ENCODE measurements around the gene SLC35G6.
"Not testable (repeated sequence)": the region's sequence is repeated elsewhere in the genome, so short reads cannot be mapped to it uniquely, and the experiment has no call there.

The SLC35G6 gene

DNA sequence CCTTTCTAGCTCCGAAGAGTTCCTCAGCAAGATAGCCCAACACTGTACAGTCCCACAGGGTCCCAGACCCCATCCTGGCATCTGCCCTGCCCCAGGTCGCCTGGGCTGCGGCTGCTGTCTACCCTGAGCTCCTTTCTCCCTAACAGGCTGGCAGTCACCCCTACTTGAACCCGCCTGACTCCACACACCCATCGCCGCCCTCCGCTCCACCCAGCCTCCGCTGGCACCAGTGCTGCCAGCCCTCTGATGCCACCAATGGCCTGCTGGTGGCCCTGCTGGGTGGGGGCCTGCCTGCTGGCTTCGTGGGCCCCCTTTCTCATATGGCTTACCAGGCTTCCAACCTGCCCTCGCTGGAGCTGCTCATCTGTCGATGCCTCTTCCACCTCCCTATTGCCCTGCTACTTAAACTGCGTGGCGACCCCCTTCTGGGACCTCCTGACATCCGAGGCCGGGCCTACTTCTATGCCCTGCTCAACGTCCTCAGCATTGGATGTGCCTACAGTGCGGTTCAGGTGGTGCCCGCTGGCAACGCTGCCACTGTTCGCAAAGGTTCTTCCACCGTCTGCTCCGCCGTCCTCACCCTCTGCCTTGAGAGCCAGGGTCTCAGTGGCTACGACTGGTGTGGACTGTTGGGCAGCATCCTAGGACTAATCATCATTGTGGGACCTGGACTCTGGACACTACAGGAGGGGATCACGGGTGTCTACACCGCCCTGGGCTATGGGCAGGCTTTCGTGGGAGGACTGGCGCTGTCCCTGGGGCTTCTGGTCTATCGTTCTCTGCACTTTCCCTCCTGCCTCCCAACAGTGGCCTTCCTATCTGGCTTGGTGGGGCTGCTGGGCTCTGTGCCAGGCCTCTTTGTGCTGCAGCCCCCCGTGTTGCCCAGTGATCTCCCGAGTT is 846 bp downstream of the SLC35G6 start:
- not testable (repeated sequence) for H3K4me3 ChIP-seq (ENCODE audit: low read length); H3K9ac ChIP-seq (ENCODE audit: low read depth, low read length); H3K27ac ChIP-seq (ENCODE audit: low read depth, low read length); H3K27me3 ChIP-seq (ENCODE audit: insufficient read depth, low read length); H3K36me3 ChIP-seq (ENCODE audit: insufficient read depth, low read length); H3K9me3 ChIP-seq (ENCODE audit: insufficient read depth, low read depth, low read length)
- 91% methylated on average over 31 of the region's 31 CpGs for WGBS
- H3K4me1 ChIP-seq (ENCODE audit: insufficient read depth, low read length), result peaks cover 27% of the 10 kb centered on the region

DNA sequence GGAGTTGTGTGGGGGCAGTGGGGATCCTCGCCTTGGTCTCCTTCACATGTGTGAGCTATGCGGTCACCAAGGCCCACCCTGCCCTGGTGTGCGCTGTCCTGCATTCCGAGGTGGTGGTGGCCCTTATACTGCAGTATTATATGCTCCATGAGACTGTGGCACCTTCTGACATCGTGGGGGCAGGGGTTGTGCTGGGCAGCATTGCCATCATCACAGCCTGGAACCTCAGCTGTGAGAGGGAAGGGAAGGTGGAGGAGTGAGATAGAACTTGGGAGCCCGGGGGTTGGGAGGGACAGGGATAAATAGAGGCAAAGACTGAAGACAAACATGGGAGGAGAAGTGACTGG is 1.5 kb downstream of the SLC35G6 start:
- H3K9me3 ChIP-seq (ENCODE audit: insufficient read depth, low read depth, low read length); H3K36me3 ChIP-seq (ENCODE audit: insufficient read depth, low read length); H3K27me3 ChIP-seq (ENCODE audit: insufficient read depth, low read length): not testable (repeated sequence)
- WGBS, result 82% methylated on average over 6 of the region's 6 CpGs
- Histone ChIP-seq H3K4me1 (ENCODE audit: insufficient read depth, low read length) (peaks cover 21% of the 10 kb centered on the region; the same call in 1 of the 2 replicates), H3K4me3 (ENCODE audit: low read length) (peak overlapping the region; percentile 72), H3K27ac (ENCODE audit: low read depth, low read length) (peak overlapping the region; percentile 98; the same call in 1 of the 2 replicates), H3K9ac (ENCODE audit: low read depth, low read length) (peak overlapping the region; percentile 97; the same call in 1 of the 2 replicates)

DNA sequence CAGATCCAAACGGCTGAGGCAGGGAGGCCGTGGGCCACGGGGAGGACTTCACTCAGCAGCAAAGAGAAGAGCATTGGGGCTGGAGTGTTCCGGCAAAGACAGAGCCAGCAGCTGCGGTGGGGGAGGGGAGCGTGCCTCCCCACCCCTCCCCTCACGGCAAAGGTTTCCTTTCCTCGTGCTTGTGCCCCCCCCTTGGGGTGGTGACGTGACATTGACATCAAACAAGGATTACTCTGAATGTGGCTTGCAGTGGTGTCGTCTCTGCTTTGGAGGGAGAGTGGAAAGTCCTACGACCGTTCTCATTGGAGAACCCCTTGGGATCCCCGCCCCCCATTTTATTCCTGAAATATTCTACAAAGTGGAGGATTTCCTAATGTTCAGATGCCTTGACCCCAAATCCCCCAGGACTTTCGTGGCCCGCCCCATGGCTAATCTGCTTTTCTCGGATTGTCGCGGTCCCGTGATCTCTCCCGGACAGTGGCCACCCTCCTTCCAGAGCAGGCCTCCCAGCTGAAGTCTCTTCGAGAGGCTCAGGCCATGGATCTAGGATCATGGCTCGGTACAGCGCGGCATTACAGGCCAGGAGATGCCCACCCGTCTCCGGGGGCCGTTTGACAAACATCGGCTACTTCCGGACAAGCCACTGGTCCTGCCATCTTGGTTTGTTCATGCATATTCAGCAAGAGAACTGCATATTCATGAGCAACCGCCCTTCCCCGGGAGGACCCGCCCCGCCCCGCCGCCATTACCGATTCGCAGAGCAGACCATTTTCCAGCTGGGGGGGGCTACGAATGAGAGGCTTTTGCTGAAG is 2.2 kb downstream of the SLC35G6 start:
- peak overlapping the region; percentile 72 for H3K4me3 ChIP-seq (ENCODE audit: low read length)
- H3K27ac ChIP-seq (ENCODE audit: low read depth, low read length), result peak overlapping the region; percentile 98
- no peaks in the 10 kb centered on the region for H3K9me3 ChIP-seq (ENCODE audit: insufficient read depth, low read depth, low read length)
- H3K36me3 ChIP-seq (ENCODE audit: insufficient read depth, low read length), result no peaks in the 10 kb centered on the region; the same call in 1 of the 2 replicates
- 3% methylated on average over 32 of the region's 38 CpGs for WGBS
- peaks cover 14% of the 10 kb centered on the region; the same call in 1 of the 2 replicates for H3K4me1 ChIP-seq (ENCODE audit: insufficient read depth, low read length)
- H3K9ac ChIP-seq (ENCODE audit: low read depth, low read length), result peak overlapping the region; percentile 97
- H3K27me3 ChIP-seq (ENCODE audit: insufficient read depth, low read length), result no peaks in the 10 kb centered on the region

DNA sequence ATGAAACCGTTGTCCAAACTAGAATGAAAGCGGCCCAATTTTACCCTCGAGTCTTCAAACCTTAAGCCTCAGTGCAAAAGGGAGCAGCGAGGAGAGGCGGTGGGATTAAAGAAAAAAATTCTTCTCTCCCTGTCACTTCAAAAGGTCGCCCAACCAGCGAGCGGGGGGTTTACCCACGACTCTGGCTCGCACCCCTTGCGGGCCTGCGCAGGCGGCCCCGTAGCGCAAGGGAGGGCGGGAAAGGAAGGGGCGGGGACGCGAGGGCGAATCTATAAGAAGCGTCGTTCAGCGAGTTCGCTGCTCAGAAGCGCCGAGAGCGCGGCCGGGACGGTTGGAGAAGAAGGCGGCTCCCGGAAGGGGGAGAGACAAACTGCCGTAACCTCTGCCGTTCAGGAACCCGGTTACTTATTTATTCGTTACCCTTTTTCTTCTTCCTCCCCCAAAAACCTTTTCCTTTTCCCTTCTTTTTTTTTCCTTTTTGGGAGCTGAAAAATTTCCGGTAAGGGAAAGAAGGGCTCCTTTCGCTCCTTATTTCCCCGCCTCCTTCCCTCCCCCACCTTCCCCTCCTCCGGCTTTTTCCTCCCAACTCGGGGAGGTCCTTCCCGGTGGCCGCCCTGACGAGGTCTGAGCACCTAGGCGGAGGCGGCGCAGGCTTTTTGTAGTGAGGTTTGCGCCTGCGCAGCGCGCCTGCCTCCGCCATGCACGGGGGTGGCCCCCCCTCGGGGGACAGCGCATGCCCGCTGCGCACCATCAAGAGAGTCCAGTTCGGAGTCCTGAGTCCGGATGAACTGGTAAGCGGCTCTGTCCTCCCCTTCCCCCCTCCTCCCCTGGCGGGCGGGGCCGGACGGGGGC is 3.0 kb downstream of the SLC35G6 start, which contains the start of gene POLR2A:
POLR2A (plus strand) TSS at position 300 of the 852 bp plus-strand sequence.
- Histone ChIP-seq H3K4me1 (ENCODE audit: insufficient read depth, low read length) (peaks cover 11% of the 10 kb centered on the region; the same call in 1 of the 2 replicates), H3K9me3 (ENCODE audit: insufficient read depth, low read depth, low read length) (no peaks in the 10 kb centered on the region), H3K27ac (ENCODE audit: low read depth, low read length) (peak within 1 kb of the TSS; percentile 98), H3K9ac (ENCODE audit: low read depth, low read length) (peak within 1 kb of the TSS; percentile 97), H3K4me3 (ENCODE audit: low read length) (peak within 1 kb of the TSS; percentile 72), H3K36me3 (ENCODE audit: insufficient read depth, low read length) (peaks cover 5% of the 10 kb centered on the region), H3K27me3 (ENCODE audit: insufficient read depth, low read length) (no peaks in the 10 kb centered on the region)
- under 1% methylated on average over 60 of the region's 64 CpGs for WGBS

DNA sequence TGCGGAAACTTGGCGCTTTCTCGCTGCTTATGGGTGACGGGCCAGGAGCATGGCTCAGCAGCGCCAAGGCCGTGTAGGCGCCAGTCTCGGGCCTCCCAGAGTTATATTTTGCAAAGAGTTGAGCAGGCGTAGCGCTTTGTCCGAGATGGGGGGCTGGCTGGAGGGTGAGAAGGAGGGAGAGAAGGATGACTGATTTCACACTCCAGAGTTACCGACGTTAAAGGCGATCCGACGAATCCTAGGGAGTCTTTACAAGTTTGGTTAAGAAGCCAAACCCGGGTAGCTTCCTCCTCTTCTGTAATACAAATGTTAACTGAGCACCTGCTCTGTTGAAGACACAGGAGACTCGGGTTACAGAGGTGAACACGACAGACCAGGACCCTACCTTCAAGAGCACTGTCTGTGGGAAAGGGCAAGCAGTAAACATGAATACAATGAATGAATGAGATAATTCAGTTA is 3.7 kb downstream of the SLC35G6 start:
- peaks cover 9% of the 10 kb centered on the region; the same call in 1 of the 2 replicates for H3K4me1 ChIP-seq (ENCODE audit: insufficient read depth, low read length)
- no peaks in the 10 kb centered on the region for H3K27me3 ChIP-seq (ENCODE audit: insufficient read depth, low read length)
- peaks cover 8% of the 10 kb centered on the region for H3K36me3 ChIP-seq (ENCODE audit: insufficient read depth, low read length)
- H3K9me3 ChIP-seq (ENCODE audit: insufficient read depth, low read depth, low read length), result no peaks in the 10 kb centered on the region
- H3K4me3 ChIP-seq (ENCODE audit: low read length), result peak overlapping the region; percentile 72
- peak overlapping the region; percentile 64 for H3K9ac ChIP-seq (ENCODE audit: low read depth, low read length)
- H3K27ac ChIP-seq (ENCODE audit: low read depth, low read length), result peak overlapping the region; percentile 98; the same call in 1 of the 2 replicates
- WGBS, result under 1% methylated on average over 19 of the region's 19 CpGs

DNA sequence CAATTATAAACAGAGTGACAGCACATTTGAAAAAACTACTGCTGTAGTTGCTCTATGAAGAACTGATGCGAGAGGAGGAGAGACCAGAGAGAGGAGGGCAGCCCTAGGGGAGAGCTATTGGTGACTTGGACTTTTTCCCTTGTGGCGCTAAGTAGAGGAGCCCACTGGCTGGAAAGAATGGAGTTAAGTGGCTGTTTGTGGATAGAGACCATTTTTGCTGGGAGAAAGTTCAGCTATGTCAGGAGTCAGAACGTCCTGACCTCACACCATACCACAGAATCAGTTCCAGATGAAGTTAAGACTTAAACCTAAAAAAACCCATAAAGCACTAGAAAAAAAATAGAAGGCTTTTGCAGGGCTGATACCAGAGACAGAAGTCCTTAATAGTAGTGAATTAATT is 4.9 kb downstream of the SLC35G6 start:
- Histone ChIP-seq H3K4me1 (ENCODE audit: insufficient read depth, low read length) (peaks cover 7% of the 10 kb centered on the region; the same call in 1 of the 2 replicates), H3K9ac (ENCODE audit: low read depth, low read length) (no peak overlapping the region), H3K27ac (ENCODE audit: low read depth, low read length) (no peak overlapping the region)

DNA sequence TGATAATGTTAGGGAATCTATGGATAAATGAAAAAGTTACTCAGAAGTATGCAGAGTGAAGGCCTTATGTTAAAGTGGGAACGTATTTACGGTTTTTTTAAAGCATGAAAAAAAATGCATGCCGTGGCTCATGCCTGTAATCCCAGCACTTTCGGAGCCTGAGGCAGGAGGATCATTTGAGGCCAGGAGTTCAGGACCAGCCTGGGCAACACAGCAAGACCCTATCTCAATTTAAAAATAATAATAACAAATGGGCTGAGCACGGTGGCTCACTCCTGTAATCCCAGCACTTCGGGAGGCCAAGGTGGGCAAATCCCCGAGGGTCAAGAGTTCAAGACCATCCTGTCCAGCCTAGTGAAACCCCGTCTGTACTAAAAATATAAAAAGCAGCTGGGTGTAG is 8.9 kb downstream of the SLC35G6 start:
- peaks cover 16% of the 10 kb centered on the region for H3K36me3 ChIP-seq (ENCODE audit: insufficient read depth, low read length)

More for the DNA sequence above, 4.9 kb downstream of the SLC35G6 start:
- no peaks in the 10 kb centered on the region for H3K27me3 ChIP-seq (ENCODE audit: insufficient read depth, low read length)
- H3K9me3 ChIP-seq (ENCODE audit: insufficient read depth, low read depth, low read length), result no peaks in the 10 kb centered on the region
- WGBS, result 85% methylated on average over 3 of the region's 3 CpGs
- H3K36me3 ChIP-seq (ENCODE audit: insufficient read depth, low read length), result peaks cover 12% of the 10 kb centered on the region
- peak overlapping the region; percentile 72 for H3K4me3 ChIP-seq (ENCODE audit: low read length)

DNA sequence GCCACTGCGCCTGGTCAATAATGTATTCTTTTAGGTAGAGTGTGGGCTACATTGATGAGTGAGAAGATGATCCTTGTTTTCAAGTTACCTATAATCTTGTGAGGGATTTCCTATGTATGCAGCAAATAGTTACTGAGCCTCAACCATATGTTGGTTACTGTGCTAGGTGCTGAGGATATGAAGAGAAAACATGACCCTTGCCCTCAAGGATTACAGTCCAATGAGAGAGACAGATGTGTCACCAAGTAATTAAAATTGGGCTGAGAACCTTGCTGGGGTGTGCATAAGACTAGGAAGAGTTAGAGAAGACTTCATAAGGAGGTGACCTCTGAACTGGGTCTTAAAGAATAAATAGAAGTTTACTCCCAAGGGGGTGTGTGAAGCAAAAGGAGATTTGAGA is 10.3 kb downstream of the SLC35G6 start:
- Histone ChIP-seq H3K27ac (ENCODE audit: low read depth, low read length) (no peak overlapping the region), H3K27me3 (ENCODE audit: insufficient read depth, low read length) (no peaks in the 10 kb centered on the region), H3K4me1 (ENCODE audit: insufficient read depth, low read length) (peaks cover 2% of the 10 kb centered on the region; the same call in 1 of the 2 replicates), H3K4me3 (ENCODE audit: low read length) (no peak overlapping the region), H3K36me3 (ENCODE audit: insufficient read depth, low read length) (peaks cover 30% of the 10 kb centered on the region), H3K9me3 (ENCODE audit: insufficient read depth, low read depth, low read length) (no peaks in the 10 kb centered on the region), H3K9ac (ENCODE audit: low read depth, low read length) (no peak overlapping the region)
- 100% methylated on average over 1 of the region's 1 CpG for WGBS

More for the DNA sequence above, 8.9 kb downstream of the SLC35G6 start:
- Histone ChIP-seq H3K9me3 (ENCODE audit: insufficient read depth, low read depth, low read length) (no peaks in the 10 kb centered on the region), H3K4me1 (ENCODE audit: insufficient read depth, low read length) (peaks cover 7% of the 10 kb centered on the region; the same call in 1 of the 2 replicates), H3K4me3 (ENCODE audit: low read length) (no peak overlapping the region), H3K9ac (ENCODE audit: low read depth, low read length) (no peak overlapping the region), H3K27me3 (ENCODE audit: insufficient read depth, low read length) (no peaks in the 10 kb centered on the region), H3K27ac (ENCODE audit: low read depth, low read length) (no peak overlapping the region)
- 92% methylated on average over 8 of the region's 8 CpGs for WGBS

DNA sequence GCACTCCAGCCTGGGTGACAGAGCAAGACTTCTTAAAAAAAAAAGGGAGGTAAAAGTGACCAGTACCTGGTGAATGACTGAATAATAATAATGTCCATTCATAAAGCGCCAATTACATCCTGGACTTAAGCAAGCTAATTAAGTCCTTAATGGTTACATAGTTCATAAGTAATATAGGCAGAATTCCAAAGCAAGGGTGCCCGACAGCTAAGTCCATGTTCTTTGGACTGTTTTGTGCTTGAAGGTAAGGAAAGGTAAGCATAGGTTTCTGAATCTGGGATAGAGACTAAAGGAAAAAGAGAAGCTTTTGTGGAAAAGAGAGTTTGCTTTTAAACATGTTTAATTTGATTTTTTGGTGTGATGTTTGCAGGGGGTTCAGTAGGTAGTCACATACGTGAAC is 12.7 kb downstream of the SLC35G6 start:
- 91% methylated on average over 3 of the region's 3 CpGs for WGBS
- H3K9me3 ChIP-seq (ENCODE audit: insufficient read depth, low read depth, low read length), result no peaks in the 10 kb centered on the region
- H3K4me1 ChIP-seq (ENCODE audit: insufficient read depth, low read length), result no peaks in the 10 kb centered on the region
- no peak overlapping the region for H3K9ac ChIP-seq (ENCODE audit: low read depth, low read length)
- no peak overlapping the region for H3K4me3 ChIP-seq (ENCODE audit: low read length)
- H3K36me3 ChIP-seq (ENCODE audit: insufficient read depth, low read length), result peaks cover 53% of the 10 kb centered on the region
- H3K27ac ChIP-seq (ENCODE audit: low read depth, low read length), result no peak overlapping the region
- no peaks in the 10 kb centered on the region for H3K27me3 ChIP-seq (ENCODE audit: insufficient read depth, low read length)

DNA sequence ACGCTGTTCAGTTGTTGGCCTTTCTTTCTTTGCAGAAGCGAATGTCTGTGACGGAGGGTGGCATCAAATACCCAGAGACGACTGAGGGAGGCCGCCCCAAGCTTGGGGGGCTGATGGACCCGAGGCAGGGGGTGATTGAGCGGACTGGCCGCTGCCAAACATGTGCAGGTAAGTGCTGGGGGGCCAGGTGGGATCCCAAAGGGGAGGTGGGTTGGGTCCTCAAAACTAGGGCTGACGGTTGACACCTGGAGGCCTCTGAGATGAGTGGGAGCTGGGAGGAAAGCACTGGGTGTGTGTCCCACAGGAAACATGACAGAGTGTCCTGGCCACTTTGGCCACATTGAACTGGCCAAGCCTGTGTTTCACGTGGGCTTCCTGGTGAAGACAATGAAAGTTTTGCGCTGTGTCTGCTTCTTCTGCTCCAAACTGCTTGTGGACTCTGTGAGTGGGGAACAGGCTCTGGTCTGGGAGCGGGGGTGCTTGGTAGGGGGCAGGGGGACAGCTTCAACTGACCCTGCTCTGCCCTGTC is 14.7 kb downstream of the SLC35G6 start:
- Histone ChIP-seq H3K36me3 (ENCODE audit: insufficient read depth, low read length) (peaks cover 62% of the 10 kb centered on the region), H3K27ac (ENCODE audit: low read depth, low read length) (no peak overlapping the region)

More for the DNA sequence above, 14.7 kb downstream of the SLC35G6 start:
- no peaks in the 10 kb centered on the region for H3K4me1 ChIP-seq (ENCODE audit: insufficient read depth, low read length)
- H3K4me3 ChIP-seq (ENCODE audit: low read length), result no peak overlapping the region
- 96% methylated on average over 12 of the region's 12 CpGs for WGBS
- no peak overlapping the region for H3K9ac ChIP-seq (ENCODE audit: low read depth, low read length)
- no peaks in the 10 kb centered on the region for H3K9me3 ChIP-seq (ENCODE audit: insufficient read depth, low read depth, low read length)
- no peaks in the 10 kb centered on the region for H3K27me3 ChIP-seq (ENCODE audit: insufficient read depth, low read length)

Measured in HUES64 (cell line).